Kidney tubule cell (primary cell): Measurements from ENCODE around the gene USP40.

Experiments used
- DNase-seq: peaks from one replicate; pipeline ENCODE4 v3.0.0-alpha.2; 2018; ENCODE audit warnings: low spot score

The USP40 gene

DNA sequence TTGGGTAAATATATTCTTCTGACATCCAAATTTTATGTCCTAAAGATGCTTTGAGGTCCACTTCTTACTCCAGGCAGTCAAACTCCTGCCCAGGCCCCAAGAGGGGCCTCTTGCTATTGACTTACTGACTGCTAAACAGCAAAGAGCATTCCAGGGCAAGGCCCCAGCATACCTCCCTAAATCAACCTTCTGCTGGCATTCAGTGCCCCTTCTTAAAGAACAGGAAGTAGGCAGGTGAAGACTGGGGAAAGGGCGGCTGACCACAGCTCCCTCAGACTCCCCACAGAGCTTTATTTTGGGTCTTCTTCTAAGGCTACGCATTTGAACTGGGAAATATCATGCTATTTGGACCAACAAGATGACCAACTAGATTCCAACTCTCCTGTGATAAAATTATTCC, 68.9 kb downstream of the USP40 start:
- DNase-seq, result no peak

DNA sequence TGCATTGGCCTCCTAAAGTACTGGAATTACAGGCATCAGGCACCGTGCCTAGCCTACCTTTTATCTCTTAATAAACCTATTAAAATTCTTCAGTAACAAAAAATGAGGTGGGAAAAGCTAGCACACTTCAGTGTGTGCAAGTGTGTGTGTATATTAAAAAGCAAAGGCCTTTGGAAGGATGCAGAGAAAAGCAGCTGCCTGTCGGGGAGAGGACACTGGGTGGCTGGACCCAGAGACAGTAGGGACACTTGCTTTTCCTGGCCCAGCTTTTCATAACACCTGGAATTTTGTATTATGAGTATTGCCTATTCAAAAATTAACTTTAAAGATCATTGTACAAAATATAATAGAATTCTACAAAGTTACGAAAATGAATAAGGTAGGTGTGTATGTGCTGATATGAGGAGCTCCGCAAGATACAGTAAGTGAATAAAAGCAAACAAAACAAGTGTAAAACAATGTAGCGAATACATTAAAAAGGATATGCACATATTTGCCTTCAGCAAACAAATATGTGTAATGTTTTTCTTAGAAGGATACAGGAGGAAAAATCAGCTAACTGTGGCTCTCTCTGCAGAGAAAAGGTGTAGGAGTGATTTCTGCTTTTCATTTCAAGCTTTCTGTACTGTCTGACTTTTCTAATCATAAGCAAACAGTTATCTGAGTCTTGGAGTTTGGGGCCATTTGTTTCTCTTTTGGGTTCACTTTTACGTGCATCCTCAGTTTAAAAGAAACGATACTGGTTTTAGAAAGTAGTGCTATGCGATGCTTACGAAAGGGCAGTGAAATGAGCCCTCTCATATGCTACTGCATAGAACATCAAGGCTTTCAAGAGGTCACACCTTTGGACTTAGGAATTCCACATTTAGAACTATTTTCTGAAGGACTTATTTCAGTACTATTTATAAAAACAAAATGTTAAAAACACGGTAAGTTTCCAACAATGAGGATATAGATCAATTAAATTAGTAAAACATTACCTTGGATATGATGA, 70.8 kb downstream of the USP40 start:
- DNase-seq, result no peak

DNA sequence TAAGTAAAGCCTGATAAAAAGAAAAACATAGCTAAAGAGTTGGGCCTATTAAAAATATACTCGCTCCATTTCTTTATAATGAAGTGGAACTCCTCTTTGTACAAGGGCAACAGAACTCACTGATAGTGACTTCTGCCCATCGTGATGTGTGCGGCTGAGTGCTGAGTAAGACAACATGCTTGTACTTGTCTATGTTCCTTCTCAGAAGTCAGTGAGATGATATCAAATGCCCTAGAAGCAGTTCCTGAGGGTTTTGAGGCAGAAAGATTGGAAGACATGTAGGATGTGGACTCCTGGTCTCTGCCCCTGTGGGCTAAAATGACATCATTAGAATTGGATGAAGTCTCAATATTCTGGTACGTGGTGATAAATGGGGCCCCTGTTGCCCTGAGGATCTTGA, 73.8 kb downstream of the USP40 start:
- DNase-seq, result no peak

DNA sequence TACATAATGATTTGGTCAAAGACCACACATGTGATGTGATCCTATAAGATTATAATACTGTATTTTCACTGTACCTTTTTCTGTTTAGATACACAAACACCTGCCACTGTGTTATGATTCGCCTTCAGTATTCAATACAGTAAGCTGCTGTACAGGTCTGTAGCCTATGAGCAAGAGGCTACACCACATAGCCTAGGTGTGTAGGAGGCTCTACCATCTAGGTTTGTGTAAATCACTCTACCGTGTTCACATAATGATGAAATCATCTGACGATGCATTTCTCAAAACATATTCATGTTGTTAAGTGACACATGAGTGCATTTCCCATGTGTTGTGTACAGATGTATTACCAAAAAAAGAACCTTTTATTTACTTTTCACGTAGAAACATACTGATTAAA, 74.5 kb downstream of the USP40 start:
- DNase-seq, result no peak

DNA sequence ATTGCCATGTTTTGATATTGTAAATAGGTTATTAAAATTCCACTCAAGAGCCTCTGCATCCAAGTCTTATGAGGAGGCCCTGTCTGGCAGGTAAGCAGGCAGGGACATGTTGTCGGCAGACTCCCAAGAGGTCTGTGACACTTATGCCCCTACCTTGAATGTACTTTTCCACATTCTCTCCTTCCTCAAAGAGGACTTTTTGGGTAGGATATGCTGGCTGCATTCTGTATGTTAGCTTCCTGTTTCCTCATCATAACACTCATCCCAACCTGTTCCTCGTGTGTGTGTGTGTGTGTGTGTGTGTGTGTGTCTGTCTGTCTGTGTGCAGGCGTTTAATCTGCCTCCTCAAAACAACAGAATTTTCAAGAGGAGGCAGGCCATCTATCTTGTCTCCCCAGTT, 75.3 kb downstream of the USP40 start:
- DNase-seq, result no peak

DNA sequence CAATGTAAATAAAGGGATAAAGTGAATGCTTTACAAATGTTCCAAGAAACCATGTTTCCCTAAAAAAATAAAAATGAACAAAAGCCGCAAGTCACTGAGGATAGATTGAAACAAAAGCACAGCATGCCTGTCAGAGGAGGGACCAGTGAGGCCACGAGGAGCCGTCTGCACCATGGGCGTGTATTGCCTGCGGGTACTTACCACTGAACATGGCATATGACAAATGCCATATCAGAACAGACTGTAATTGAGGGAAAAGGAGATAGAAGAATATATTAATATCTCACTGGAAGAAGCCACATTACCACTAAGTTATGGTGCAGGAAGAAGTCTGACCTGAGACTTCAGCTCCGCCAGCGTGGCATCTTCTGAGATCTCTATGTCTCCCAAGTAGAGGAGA, 75.8 kb downstream of the USP40 start:
- DNase-seq, result no peak

DNA sequence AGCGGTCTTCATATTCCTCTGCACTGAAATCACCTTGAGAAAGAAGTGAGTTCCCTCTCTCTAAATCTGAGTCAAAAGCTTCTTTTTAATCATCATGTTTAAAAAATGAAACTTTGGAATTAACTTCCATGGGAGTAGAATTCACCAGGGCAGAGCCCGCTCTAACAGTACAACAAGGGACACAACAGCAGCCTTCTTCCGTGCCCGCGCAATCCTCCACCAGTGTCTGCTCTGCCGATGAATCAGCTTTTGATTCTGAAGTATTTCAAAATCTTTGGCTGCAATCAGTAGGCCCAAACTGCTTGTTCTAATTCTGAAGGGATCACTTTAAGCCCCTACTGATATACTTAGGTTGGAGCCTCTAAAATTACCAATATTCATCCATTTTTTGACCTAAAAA, 76.9 kb downstream of the USP40 start:
- DNase-seq, result no peak

DNA sequence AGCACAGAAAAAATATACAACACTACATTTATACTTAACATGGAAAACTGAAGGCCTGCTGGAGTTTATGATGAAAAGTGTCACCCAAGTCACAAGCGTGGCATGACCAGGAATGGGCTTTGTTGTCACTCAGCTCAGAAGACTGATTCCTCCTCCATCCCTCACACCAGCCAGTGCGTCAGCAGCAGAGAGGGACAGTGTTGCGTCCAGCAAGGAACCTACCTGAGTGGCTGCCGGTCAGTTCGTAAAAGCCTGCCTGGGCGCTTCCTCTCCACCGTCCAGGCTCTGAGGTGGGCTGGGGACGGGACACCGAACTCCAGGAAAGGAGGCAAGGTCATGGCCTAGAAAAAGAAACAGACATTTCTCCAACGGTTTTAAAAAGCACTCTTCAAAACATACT, 77.4 kb downstream of the USP40 start:
- DNase-seq, result no peak

DNA sequence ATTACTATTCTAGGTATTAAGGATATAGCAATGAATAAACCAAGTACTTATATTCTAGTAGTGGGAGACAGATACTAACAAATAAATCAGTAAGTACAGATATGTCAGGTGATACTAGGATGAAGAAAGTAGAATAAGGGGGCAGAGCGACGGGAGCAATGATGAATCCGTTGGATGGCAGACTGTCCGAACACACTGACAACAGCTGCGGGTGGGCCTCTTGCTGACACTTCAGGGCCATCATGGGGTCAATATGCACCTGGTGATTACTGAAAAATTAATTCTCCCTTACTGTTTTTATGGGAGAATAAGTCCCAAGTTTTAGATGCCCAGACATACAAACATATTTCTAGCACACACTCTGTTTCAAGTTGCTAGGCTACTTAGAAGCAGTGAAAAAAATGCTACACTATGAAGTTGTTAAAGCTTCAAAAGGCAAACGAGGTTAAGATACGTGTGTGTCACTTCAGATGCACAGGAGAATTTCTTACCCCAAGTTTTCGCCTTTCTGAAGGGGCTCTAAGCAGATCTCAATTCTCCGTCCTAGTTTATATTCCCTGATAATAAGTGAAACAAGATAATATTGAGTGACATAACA, 78.7 kb downstream of the USP40 start:
- DNase-seq, result peak; percentile 27

DNA sequence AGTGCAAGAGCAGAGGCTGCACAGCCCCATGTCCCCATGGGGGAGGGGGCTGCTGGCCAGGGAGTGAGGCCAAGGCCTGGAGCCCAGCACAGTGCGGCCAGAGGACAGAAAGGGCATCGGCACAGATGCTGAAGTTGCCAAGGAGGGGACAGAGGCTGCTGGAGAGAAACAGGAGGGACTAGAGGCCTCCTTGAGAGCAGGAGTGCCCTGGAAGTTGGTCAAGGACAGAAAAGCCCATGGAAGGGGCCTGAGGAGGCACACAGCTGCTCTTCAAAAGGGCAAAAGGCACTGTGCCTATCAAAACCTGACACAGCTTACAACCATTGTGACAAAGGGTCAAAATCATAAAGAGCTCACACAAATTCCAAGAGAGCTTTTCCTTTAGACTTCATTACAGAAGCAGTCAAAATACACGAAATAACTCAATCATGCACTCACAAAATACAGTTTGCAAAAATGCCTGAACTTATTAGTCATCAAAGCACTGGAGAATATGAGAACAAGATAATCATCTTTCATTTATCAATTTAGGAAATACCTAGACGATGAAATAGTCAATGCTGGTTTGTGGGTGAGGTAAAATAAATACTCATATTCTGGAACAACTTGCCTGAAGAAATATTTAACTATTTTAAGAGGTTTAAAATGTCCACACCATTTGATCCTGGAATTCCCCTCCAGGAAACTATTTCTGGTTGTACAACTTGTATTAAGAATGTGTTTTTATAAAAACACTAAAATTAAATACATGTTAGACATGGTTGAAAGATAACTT, 79.6 kb downstream of the USP40 start:
- peak; percentile 97 for DNase-seq

DNA sequence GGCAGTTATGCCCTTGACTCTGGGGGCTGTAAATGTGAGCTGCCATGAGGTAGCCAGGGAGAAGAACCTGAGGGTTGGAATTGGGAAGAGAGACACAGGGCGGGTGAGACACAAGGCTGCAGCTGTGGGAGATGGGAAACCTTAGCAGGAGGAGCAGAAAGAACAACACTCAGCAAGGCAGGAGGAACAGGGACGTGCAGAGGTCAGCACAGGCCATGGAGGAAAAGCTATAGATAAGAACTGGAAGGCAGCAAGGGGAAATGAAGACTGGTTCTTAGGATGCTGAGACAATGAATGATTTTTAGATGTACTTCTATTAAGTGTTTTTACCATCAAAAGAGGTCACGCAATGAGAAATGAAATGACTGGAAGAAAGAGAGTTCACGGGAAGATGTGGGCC, 80.2 kb downstream of the USP40 start:
- no peak for DNase-seq

DNA sequence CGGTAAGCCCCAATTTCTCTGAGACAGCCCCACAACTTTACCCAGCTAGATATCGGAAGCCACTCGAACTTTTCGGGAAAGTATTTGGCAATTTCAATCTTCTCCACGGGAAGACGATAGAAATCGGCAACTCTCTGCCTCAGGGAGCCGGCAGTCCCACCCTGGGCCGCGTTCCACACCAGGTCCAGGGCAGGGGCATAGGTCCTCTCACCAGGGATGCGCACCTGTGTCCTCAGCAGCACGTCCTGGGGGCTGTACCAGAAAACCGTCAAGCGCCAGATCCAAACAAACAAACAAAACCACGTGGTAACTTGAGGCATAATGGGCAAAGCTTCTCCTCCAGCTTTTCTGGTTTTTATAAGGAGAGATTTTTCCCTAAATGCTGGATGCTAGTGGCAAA, 80.9 kb downstream of the USP40 start:
- no peak for DNase-seq

DNA sequence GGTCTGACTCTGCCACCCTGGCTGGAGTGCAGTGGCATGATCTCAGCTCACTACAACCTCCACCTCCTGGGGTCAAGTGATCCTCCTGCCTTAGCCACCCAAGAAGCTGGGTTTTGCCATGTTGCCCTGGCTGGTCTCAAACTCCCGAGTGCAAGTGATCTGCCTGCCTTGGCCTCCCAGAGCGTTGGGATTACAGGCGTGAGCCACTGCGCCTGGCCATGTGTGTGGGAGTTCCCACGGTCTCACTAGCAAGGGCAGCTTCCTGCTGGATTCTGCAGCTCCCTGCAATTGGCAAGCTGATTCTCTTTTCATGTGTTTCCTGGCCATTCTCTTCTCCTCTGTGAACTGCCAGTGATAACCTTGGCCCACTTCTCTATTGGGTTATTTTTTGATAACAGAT, 84.0 kb downstream of the USP40 start:
- no peak for DNase-seq

DNA sequence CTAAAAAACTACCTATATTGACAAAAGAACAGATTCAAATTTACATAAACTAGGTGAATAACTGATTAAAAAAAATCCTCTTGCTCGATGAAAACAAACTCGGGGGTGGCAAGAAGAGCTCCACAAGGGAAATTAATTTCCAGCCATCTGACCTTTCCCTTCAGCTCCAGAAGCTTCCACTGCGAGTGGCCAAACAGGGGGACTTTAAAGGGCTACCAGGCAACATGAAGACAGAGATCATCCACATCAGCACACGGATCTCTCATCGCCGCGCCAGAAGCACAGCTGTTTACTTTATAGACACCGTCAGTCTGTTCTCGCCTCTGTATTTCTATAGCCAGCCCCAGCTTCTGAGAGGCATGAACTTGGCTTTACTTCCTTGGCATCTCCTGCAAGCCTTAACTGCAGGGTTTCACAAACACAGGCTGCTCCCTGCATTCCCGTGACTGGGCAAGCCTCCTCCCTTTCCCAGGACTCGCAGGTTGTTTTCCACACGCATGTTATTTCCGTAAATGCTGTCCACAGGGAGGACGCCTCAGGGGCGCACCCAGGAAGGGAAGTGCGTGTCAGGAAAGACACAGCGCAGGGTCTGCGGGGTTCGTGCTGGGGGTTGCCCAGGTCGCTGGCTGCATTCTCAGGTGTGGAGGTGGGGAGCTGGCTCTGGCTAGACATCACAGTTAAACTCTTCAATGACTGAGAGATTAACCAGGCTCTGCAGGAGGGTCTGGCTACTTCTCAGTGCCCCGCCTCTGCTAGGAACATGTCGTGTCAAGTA, 85.0 kb downstream of the USP40 start:
- DNase-seq, result peak; percentile 71

DNA sequence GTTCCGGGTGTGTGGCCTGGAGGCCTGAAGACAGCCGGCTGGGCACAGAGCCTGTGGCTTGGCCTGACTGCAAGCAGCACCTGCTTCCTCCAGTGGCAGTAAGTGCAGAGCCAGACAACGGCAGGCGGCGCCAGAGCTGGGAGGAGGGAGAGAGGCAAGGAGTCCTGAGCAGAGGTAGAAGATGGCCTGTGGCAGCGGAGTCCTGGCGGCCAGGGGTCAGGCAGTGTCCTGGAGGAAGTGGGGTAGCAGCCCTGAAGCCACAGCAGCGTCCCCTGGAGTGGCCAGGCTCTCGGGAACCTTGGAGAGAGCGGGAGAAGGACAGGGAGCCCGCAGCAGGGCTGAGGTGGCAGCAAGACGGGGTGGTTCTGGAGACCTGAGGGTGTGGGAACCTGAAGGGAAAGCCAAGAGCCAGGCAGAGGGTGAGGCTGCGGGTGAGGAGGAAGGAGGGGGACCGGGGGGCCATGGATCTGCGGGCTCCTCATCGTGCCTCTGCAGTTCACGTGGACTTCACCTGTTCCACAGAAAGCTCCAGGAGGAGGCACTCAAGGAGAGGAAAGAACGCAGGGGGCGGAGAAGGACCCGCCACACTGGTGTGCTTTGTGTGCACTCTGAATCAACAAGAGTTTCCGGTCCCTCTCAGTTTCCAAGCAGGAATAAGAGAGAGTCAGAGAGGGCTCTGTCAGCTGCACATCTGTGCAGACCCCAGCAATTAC, 85.9 kb downstream of the USP40 start:
- DNase-seq, result peak; percentile 74

DNA sequence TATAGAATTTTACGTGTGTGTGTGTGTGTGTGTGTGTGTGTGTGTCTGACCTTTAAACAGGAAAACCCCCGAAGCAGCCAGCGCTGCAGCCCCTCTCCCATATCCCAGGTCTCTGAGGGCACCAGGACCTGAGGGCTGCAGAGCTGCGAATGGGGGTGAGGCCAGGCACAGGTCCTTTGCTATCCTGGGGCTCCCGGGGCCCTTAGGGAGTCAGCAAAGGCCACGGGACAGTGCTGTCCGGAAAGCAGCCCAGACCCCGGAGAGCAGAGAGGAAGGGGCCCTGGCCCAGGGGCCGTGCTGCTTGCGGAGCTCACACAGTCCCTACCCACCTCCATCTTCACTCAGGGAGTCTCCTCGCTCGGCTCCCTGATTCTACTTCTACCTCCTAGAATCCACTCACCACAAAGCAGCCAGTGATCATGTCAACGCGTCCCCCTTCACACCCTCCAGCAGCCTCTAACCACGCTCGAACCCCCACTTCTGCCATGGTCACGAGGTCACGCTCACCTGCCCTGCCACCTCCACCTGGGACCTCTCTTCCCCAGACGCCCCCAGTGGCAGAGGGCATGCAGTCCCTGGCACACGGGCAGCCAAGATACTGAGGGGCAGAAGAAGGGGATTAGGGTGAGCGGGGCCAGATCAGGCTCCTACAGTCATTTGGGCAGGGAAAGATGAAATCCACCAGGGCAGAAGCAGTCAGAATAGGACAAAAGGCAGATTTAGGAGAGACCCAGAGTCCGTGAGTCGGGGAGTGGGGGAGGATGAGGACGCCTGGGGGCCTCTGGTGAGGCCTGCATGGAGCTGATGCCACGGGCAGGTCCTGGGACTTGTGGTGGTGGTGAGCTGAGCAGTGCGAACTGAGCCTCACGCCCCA, 86.7 kb downstream of the USP40 start:
- no peak for DNase-seq

DNA sequence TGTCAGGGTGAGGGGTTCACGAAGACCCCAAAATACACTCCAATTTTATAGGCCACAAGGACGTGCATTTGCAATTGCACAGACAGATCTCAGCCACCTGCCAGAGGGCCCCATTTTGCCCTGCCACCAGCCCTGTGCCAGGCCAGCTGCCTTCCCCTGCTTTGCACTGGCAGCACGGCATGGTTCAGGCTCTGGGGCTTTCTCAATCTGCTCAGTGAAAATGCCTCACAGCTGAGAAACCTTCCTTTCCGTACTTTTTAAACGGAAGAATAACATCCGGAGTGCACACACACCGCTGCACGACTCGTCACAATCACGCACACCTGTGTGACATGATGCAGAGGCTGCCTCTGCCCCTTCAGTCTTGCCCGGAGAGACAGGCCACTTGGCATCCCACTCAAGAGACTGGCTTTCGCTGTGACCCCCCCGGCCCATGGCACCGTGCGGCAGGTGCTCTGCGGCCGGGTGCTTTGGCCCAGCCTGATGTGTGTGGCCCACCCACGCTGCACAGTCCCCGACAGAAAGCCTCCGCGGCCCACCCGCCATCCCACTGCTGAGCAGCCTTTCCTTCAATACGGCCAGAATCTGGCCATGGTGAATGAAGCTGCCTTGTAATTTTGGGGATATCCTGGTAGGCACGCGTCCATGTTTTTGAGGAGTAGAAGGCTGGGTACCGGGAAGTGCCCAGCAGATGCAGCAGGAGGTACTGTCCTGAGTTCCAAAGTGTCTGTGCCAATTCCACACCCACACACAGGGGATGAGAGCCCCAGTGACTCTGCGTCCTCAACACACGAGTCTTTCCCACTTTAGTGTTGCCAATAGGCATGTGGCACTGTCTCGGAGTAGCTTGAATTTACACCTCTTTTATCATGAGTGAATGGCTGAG, 88.8 kb downstream of the USP40 start:
- DNase-seq, result no peak

DNA sequence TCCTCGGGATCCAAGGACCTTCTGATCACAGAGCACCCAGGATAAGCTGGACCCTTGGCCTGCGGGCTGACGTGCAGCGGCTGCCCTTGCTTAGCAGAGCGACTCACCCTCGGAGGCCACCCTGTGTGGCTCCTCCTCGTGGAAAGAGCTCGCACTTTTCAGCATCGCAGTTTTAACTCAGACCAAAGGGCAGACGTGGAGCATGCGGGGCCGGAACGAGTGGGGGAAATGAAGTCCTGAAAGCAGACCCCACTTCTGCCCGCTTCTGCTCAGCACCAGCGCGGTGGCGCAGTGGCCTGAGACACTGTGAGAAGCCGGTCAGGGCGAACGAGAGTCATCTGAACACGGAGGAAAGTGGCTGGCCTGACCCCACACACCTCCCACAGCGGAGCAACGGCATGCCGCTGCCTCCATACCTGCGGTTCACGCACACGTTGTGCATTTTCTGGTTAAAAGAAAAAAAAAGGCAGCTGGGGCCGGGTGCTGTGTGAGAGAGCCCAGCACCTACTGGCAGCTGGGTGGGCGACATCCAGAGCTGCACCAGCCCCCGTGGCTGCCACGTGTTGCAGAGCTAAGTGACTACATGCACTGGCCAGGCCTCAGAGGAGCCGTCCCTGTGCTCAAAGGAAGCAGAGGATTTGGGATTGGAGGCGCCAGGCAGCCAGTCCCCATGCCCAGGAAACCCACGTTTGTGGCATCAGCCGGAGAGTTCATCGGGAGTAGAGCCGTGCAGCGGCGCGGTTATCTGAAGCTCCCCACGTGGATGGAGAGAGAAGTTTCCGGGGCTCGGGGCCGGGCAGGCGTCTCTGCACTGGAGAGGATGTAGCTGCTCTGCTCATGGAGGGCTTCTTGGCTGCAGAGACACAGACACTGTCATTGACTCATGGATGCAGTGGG, 89.7 kb downstream of the USP40 start:
- no peak for DNase-seq
